ENCODE results near the gene TAOK1. TPM values are rescaled to one million over a fixed set of nuclear protein-coding genes. Genes with fewer than 3 reads are reported as not detected.

Gene TAOK1
- total RNA-seq, 3 donors from 2014 or later (not counting 1 experiment from before 2014, with no cell fraction given): 55.4 to 76.9 (median 70.0) TPM

DNA sequence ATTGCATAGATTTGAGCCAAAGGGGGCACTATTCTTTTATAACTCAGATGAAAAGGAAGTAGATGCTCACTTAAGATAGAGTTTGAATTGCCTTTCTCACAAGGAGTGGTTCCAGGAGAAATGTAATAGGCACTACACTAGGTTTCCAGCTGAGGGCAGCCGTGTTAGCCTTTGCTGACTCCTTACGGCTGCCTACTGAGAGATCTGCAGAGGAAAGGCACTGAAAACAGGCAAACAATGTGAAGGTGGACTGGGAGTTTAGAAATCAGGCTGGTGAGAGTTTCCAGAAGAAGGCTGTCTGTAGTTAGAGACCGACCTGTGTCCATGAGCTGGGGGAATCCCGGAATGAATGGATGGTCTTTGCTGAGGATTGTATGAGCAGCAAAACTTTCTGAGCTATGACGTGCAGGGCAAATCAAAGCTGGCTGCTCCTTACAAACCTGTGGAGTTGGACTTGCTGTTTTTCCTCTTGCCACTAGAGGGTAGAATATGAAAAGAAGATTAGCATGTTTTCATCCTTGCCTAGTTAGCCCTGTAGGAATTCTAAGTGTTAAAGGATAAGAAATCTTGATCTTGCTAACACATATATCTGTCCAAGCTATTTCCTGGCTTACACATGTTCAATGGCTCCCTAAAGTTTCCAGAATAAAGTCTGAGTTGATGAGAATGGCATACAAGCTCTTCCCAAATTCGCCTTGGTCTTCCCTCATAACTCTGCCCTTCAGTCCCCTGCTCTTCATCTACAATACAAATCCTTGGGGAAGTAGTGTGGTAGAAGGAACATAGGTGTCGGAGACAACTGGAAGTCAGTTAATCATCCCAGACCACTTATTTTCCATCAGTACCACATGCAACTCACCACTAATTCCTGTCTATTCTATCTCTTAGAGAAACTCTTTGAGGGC is 20.1 kb upstream of the TAOK1 start:
- Histone ChIP-seq H3K9me3 (ENCODE audit: control insufficient read depth, insufficient read depth, low read length) (no peaks in the 10 kb centered on the region), H3K4me1 (ENCODE audit: control insufficient read depth, insufficient read depth, low read length) (peaks cover 4% of the 10 kb centered on the region), H3K4me3 (ENCODE audit: low read length) (no peak overlapping the region), H3K27ac (ENCODE audit: low read length) (peak overlapping the region; percentile 16), H3K36me3 (ENCODE audit: control insufficient read depth, insufficient read depth, low read length) (no peaks in the 10 kb centered on the region), H3K27me3 (ENCODE audit: control insufficient read depth, insufficient read depth, low read length) (no peaks in the 10 kb centered on the region)
- Mint-ChIP-seq H3K27ac (no peak overlapping the region), H3K27me3 (ENCODE audit: low read depth in 2 of 2) (peaks cover 0 to 1% of the 10 kb centered on the region in 2 donors), H3K9me3 (no peaks in the 10 kb centered on the region), H3K4me1 (no peaks in the 10 kb centered on the region), H3K36me3 (no peaks in the 10 kb centered on the region), H3K4me3 (no peak overlapping the region)
- intact Hi-C loops (cut with micrococcal nuclease): loop anchor here (1.0 kb wide), 1 partner anchor 167 kb away; no protein-coding TSS in a partner anchor
- 12% methylated on average over 6 of the region's 7 CpGs for WGBS (ENCODE audit: insufficient coverage)
- ATAC-seq: peak; percentile 85 to 93 (median 91)
- TF ChIP-seq, protein P1, sequence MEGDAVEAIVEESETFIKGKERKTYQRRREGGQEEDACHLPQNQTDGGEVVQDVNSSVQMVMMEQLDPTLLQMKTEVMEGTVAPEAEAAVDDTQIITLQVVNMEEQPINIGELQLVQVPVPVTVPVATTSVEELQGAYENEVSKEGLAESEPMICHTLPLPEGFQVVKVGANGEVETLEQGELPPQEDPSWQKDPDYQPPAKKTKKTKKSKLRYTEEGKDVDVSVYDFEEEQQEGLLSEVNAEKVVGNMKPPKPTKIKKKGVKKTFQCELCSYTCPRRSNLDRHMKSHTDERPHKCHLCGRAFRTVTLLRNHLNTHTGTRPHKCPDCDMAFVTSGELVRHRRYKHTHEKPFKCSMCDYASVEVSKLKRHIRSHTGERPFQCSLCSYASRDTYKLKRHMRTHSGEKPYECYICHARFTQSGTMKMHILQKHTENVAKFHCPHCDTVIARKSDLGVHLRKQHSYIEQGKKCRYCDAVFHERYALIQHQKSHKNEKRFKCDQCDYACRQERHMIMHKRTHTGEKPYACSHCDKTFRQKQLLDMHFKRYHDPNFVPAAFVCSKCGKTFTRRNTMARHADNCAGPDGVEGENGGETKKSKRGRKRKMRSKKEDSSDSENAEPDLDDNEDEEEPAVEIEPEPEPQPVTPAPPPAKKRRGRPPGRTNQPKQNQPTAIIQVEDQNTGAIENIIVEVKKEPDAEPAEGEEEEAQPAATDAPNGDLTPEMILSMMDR (IDR thresholded peaks at IDR 0.05): peak; percentile 81
- peak; percentile 17 to 79 for DNase-seq

DNA sequence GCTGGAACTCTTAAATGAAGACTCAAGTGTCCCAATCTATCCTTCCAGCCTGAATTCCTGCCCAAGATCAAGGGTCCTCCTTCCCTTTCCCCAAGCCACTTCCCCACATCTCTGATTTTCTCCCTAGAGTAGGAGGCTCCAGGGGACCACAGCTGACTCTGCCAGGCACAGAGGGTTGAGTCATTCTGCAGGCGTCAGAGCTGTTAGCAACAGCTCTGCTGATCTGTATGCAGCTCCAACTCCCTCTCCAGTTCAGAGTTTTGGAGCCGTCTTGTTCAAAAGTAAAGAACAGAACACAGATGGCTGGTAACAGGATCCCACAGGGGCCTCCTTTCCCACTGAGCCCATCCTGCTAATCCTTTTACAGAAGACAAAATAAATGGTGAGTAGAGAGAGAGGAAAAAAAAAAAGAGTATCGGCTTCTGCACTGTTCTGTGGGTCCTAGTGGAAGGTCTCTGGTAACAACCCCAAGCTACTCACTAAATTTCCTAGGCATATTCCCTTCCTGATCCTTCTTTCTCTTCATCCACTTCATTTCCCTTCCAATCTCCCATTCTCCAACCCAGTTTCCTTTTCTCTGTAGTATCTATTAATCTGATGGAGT is 13.4 kb upstream of the TAOK1 start:
- Mint-ChIP-seq H3K27ac (no peak overlapping the region), H3K36me3 (no peaks in the 10 kb centered on the region), H3K4me1 (no peaks in the 10 kb centered on the region), H3K4me3 (no peak overlapping the region), H3K27me3 (ENCODE audit: low read depth in 2 of 2) (peaks cover 7 to 14% of the 10 kb centered on the region in 2 donors), H3K9me3 (no peaks in the 10 kb centered on the region)
- TF ChIP-seq, protein P1 (IDR thresholded peaks at IDR 0.05): no peak
- intact Hi-C loops (cut with micrococcal nuclease): no loop called here
- Histone ChIP-seq H3K4me1 (ENCODE audit: control insufficient read depth, insufficient read depth, low read length) (no peaks in the 10 kb centered on the region), H3K27ac (ENCODE audit: low read length) (no peak overlapping the region), H3K27me3 (ENCODE audit: control insufficient read depth, insufficient read depth, low read length) (no peaks in the 10 kb centered on the region), H3K9me3 (ENCODE audit: control insufficient read depth, insufficient read depth, low read length) (no peaks in the 10 kb centered on the region), H3K36me3 (ENCODE audit: control insufficient read depth, insufficient read depth, low read length) (no peaks in the 10 kb centered on the region), H3K4me3 (ENCODE audit: low read length) (no peak overlapping the region)
- ATAC-seq (no peak), DNase-seq (no peak)
- 95% methylated on average over 2 of the region's 3 CpGs for WGBS (ENCODE audit: insufficient coverage)

DNA sequence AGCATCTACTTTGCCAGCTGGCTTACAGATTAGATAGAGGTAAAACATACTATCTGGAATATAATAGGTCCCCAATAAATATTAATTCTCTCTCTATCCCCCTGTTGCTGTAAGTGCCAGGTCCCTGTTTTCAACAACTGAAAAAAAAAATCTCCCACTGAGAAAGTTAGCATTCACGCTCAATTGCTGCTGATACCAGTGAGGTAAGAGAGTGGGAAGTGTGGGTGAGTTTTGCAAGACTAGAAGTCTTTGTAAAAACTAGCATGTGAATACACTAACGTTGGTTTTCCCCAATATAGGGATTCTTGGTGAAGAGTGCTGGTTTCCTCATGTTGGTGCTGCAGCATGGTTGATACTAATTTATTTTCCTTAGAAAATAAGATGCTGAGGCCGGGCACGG is 11.7 kb upstream of the TAOK1 start:
- Mint-ChIP-seq H3K4me1 (no peaks in the 10 kb centered on the region), H3K36me3 (no peaks in the 10 kb centered on the region), H3K9me3 (no peaks in the 10 kb centered on the region), H3K27ac (no peak overlapping the region), H3K27me3 (ENCODE audit: low read depth in 2 of 2) (peaks cover 7 to 14% of the 10 kb centered on the region in 2 donors), H3K4me3 (no peak overlapping the region)
- ATAC-seq: no peak
- TF ChIP-seq, protein P1 (IDR thresholded peaks at IDR 0.05): no peak
- intact Hi-C loops (cut with micrococcal nuclease): no loop called here
- no peaks in the 10 kb centered on the region for H3K4me1 ChIP-seq (ENCODE audit: control insufficient read depth, insufficient read depth, low read length)
- no peak overlapping the region for H3K27ac ChIP-seq (ENCODE audit: low read length)
- no peaks in the 10 kb centered on the region for H3K36me3 ChIP-seq (ENCODE audit: control insufficient read depth, insufficient read depth, low read length)
- 87% methylated on average over 4 of the region's 4 CpGs for WGBS (ENCODE audit: insufficient coverage)
- no peak for DNase-seq
- H3K27me3 ChIP-seq (ENCODE audit: control insufficient read depth, insufficient read depth, low read length): no peaks in the 10 kb centered on the region
- H3K9me3 ChIP-seq (ENCODE audit: control insufficient read depth, insufficient read depth, low read length): no peaks in the 10 kb centered on the region
- no peak overlapping the region for H3K4me3 ChIP-seq (ENCODE audit: low read length)
